Measurements from ENCODE around the gene MICAL1. TPM values are rescaled to one million over a fixed set of nuclear protein-coding genes. Genes with fewer than 3 reads are reported as not detected.

Gene MICAL1
- total and polyA plus RNA-seq, 2 donors (not counting 3 experiments of a cell fraction or from before 2014, with no cell fraction given) = 36.5 to 39.4 TPM

DNA sequence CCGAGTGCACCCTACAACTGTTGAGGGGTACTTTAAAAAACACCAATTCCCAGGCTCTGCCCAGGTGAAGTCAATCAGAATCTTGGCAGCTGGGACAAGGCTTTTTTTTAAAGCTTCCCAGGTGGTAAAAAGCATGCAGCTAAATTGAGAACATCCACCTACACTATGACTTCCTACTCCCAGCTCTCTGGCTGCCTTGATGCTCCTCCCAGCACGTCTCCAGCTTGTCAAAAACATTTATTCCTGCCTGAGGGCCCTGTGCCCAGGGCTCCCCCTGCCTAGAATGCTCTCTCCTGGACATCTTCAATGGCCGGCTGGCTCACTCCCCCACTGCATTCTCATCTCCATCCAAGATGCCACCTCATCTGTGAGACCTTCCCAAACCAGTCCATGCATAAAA lies 17.5 kb upstream of the MICAL1 start:
- peaks cover 14% of the 10 kb centered on the region for H3K79me2 ChIP-seq (ENCODE audit: control insufficient read depth, insufficient read depth, low read length)
- no peaks in the 10 kb centered on the region for H3K4me1 ChIP-seq (ENCODE audit: control insufficient read depth, extremely low read depth, insufficient read depth, low read length)
- no TSS peak for BruUV-seq (replicated peaks)
- no peak overlapping the region for H3K9ac ChIP-seq (replicated peaks; ENCODE audit: extremely low read depth, insufficient read depth, low read length)
- H2AFZ ChIP-seq (ENCODE audit: low read depth, low read length) = no peak overlapping the region
- dilution Hi-C loops (cut with MboI; ENCODE audit: extremely low pct_ligation_motif_present, low sequenced_read_pairs) (no loop called here), intact Hi-C loops (cut with micrococcal nuclease) (no loop called here)
- DNase-seq (ENCODE audit: low read depth, low spot score) (no peak), FAIRE-seq (no peak)
- ChIA-PET POLR2A (no interaction called here), CTCF (no interaction called here)
- TF ChIP-seq, protein P1, sequence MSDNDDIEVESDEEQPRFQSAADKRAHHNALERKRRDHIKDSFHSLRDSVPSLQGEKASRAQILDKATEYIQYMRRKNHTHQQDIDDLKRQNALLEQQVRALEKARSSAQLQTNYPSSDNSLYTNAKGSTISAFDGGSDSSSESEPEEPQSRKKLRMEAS (IDR thresholded peaks at IDR 0.05; ENCODE audit: insufficient read depth, insufficient read length) = no peak
- TF ChIP-seq JUN (IDR thresholded peaks at IDR 0.05; ENCODE audit: borderline replicate concordance, insufficient read depth, insufficient read length, low read depth) (no peak), MYC (IDR thresholded peaks at IDR 0.05; ENCODE audit: low read depth, low read length) (no peak)
- no peaks in the 10 kb centered on the region for H3K9me3 ChIP-seq (replicated peaks; ENCODE audit: control insufficient read depth, insufficient read depth, low read length)
- H3K4me2 ChIP-seq (ENCODE audit: insufficient read depth, low read length) = no peak overlapping the region
- H3K27me3 ChIP-seq (ENCODE audit: control insufficient read depth in 2 of 2, insufficient read depth in 2 of 2, low read length in 2 of 2) = no peaks in the 10 kb centered on the region
- no peaks in the 10 kb centered on the region for H3K9me1 ChIP-seq (replicated peaks; ENCODE audit: control insufficient read depth, extremely low read depth, insufficient read depth, low read length)
- no peak overlapping the region for H3K4me3 ChIP-seq (replicated peaks in 1 of 3; ENCODE audit: insufficient read depth in 1 of 3, low read depth in 1 of 3, low read length in 3 of 3)
- H3K36me3 ChIP-seq (ENCODE audit: control insufficient read depth in 2 of 2, extremely low read depth in 1 of 2, insufficient read depth in 2 of 2, low read length in 2 of 2) = peaks cover 14 to 20% of the 10 kb centered on the region in 2 experiments
- no peaks in the 10 kb centered on the region for H4K20me1 ChIP-seq (replicated peaks; ENCODE audit: control insufficient read depth, extremely low read depth, insufficient read depth, low read length)
- H3K27ac ChIP-seq (ENCODE audit: insufficient read depth, low read depth, low read length) = no peak overlapping the region

DNA sequence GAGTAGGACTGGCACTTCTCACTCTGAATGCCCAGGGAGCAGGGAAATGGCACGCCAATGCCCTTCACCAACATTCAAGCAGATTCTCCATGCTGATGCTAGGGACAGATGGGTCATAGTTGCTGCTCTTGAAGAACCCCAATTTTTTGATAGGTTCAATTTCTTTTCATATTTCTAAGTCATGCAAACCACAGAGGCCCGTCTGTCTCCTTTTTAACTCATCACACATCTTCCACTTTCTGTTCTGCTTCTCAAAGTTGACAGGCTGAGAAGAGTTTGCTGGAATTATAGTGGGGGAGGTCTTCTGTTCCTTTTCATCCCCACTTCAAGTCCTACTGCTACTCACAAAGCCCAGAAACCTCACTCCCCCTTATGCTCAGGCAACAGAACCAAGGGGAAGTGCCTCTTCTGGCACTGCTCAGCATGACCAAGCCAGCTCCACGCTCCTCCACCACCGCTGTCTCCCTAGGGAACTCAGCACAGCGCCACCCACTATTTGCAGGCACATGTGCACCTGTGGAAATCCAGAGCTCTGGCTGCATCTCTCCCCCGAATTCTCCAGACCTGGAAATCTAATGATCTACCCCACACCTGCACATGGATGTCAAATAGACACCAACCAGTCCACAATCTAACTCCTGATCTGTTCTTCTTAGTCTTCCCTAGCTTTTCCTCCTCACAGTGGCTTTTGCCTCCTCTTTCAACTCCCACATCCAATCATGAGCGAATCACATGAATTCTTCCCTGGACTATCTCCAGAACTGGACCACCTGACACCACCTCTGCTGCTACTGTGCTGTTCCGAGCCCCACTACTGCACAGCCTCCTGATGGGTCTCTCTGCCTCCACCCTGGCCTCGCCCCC lies 16.8 kb upstream of the MICAL1 start:
- H3K4me2 ChIP-seq (ENCODE audit: insufficient read depth, low read length) = no peak overlapping the region
- intact Hi-C loops (cut with micrococcal nuclease) = no loop called here
- BruUV-seq (replicated peaks) = no TSS peak
- CTCF ChIA-PET = no interaction called here
- H3K9me3 ChIP-seq (replicated peaks; ENCODE audit: control insufficient read depth, insufficient read depth, low read length) = no peaks in the 10 kb centered on the region
- DNase-seq (ENCODE audit: low read depth, low spot score) (no peak), FAIRE-seq (no peak)
- POLR2A ChIA-PET = no interaction called here
- H3K4me3 ChIP-seq (replicated peaks in 1 of 3; ENCODE audit: insufficient read depth in 1 of 3, low read depth in 1 of 3, low read length in 3 of 3) = no peak overlapping the region
- peaks cover 8% of the 10 kb centered on the region for H3K79me2 ChIP-seq (ENCODE audit: control insufficient read depth, insufficient read depth, low read length)
- no peak overlapping the region for H3K9ac ChIP-seq (replicated peaks; ENCODE audit: extremely low read depth, insufficient read depth, low read length)
- H4K20me1 ChIP-seq (replicated peaks; ENCODE audit: control insufficient read depth, extremely low read depth, insufficient read depth, low read length) = no peaks in the 10 kb centered on the region
- H3K4me1 ChIP-seq (ENCODE audit: control insufficient read depth, extremely low read depth, insufficient read depth, low read length) = no peaks in the 10 kb centered on the region
- H3K27ac ChIP-seq (ENCODE audit: insufficient read depth, low read depth, low read length) = no peak overlapping the region
- dilution Hi-C loops (cut with MboI; ENCODE audit: extremely low pct_ligation_motif_present, low sequenced_read_pairs) = no loop called here
- no peaks in the 10 kb centered on the region for H3K27me3 ChIP-seq (ENCODE audit: control insufficient read depth in 2 of 2, insufficient read depth in 2 of 2, low read length in 2 of 2)
- TF ChIP-seq, protein P1 (IDR thresholded peaks at IDR 0.05; ENCODE audit: insufficient read depth, insufficient read length) = no peak
- TF ChIP-seq, protein P2, sequence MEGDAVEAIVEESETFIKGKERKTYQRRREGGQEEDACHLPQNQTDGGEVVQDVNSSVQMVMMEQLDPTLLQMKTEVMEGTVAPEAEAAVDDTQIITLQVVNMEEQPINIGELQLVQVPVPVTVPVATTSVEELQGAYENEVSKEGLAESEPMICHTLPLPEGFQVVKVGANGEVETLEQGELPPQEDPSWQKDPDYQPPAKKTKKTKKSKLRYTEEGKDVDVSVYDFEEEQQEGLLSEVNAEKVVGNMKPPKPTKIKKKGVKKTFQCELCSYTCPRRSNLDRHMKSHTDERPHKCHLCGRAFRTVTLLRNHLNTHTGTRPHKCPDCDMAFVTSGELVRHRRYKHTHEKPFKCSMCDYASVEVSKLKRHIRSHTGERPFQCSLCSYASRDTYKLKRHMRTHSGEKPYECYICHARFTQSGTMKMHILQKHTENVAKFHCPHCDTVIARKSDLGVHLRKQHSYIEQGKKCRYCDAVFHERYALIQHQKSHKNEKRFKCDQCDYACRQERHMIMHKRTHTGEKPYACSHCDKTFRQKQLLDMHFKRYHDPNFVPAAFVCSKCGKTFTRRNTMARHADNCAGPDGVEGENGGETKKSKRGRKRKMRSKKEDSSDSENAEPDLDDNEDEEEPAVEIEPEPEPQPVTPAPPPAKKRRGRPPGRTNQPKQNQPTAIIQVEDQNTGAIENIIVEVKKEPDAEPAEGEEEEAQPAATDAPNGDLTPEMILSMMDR (IDR thresholded peaks at IDR 0.05; ENCODE audit: extremely low read depth in 1 of 2, insufficient read depth in 1 of 2, low read depth in 1 of 2, low read length in 2 of 2) = no peak
- TF ChIP-seq MYC (IDR thresholded peaks at IDR 0.05; ENCODE audit: low read depth, low read length) (no peak), EZH2 (IDR thresholded peaks at IDR 0.05; ENCODE audit: borderline replicate concordance, low read depth, low read length, severe bottlenecking) (no peak), GATA2 (IDR thresholded peaks at IDR 0.05; ENCODE audit: insufficient read depth, insufficient read length, low read depth, low read length) (no peak), FOS (IDR thresholded peaks at IDR 0.05; ENCODE audit: borderline replicate concordance, insufficient read depth, low read length) (no peak), POLR2A (IDR thresholded peaks at IDR 0.05; ENCODE audit: low read depth, low read length) (no peak), POLR2AphosphoS5 (IDR thresholded peaks at IDR 0.05; ENCODE audit: insufficient read depth, low read depth, low read length) (no peak), JUN (IDR thresholded peaks at IDR 0.05; ENCODE audit: borderline replicate concordance, insufficient read depth, insufficient read length, low read depth) (no peak)
- peaks cover 14 to 20% of the 10 kb centered on the region in 2 experiments for H3K36me3 ChIP-seq (ENCODE audit: control insufficient read depth in 2 of 2, extremely low read depth in 1 of 2, insufficient read depth in 2 of 2, low read length in 2 of 2)
- no peak overlapping the region for H2AFZ ChIP-seq (ENCODE audit: low read depth, low read length)
- H3K9me1 ChIP-seq (replicated peaks; ENCODE audit: control insufficient read depth, extremely low read depth, insufficient read depth, low read length) = no peaks in the 10 kb centered on the region
